GM12878 (cell line): ENCODE results near the gene GLT1D1. TPM values are rescaled to one million over a fixed set of nuclear protein-coding genes. Genes with fewer than 3 reads are reported as not detected.
A peak's percentile ranks its signal among the peaks of the same experiment; 100 is the strongest.

ENCODE experiments used
- ATAC-seq: fragments of 200-7000 bp; cut with Tn5 transposase; 3 replicates; pipeline ENCODE4 v1.9.1; 2020; ENCODE audit warnings: mild to moderate bottlenecking, moderate library complexity
- BruUV-seq: library from RNA; stranded (reverse); fragments of 400-500 nt; replicated peaks from 2 replicates; lab custom pipeline; 2021; lab: Mats Ljungman, UMichigan
- CTCF ChIA-PET: fragments of 300-600 bp; sonication (Branson Sonifier 250); formaldehyde crosslinking; extraction: SDS; loops from one replicate; lab custom pipeline; 2021; ENCODE audit warnings: inconsistent platforms; lab: Yijun Ruan, JAX
- POLR2A ChIA-PET: fragments of 350-600 bp; formaldehyde crosslinking; extraction: SDS; loops from one replicate; lab custom pipeline; 2021; ENCODE audit warnings: inconsistent platforms; lab: Charles Lee
- RAD21 ChIA-PET: fragments of 300-600 bp; sonication (Branson Sonifier 250); formaldehyde crosslinking; loops from one replicate; lab custom pipeline; 2023; ENCODE audit warnings: antibody characterized with exemption; ENCODE audit not compliant: unreplicated experiment; lab: Charles Lee
- SMC1A ChIA-PET: fragments of 300-600 bp; sonication (Branson Sonifier 250); formaldehyde crosslinking; loops from one replicate; lab custom pipeline; 2023; ENCODE audit not compliant: unreplicated experiment, uncharacterized antibody; lab: Charles Lee
- DNase-seq: peaks from one replicate; pipeline ENCODE4 v3.0.0-alpha.2; 2011; ENCODE audit warnings: low read depth, low spot score
- FAIRE-seq: peaks from 3 replicates; lab custom pipeline; 2011; peaks lifted over from hg19 to GRCh38; lab: Jason Lieb, UNC
- H2AFZ ChIP-seq: 2 replicates; pipeline ENCODE4 v1.6.0; 2011; ENCODE audit warnings: low read depth, low read length, control low read depth; ENCODE audit not compliant: control insufficient read depth
- H3K27ac ChIP-seq: 2 replicates; pipeline ENCODE4 v1.5.1; 2011; ENCODE audit warnings: control low read depth; ENCODE audit not compliant: control insufficient read depth, insufficient read depth
- H3K27me3 ChIP-seq, 2 experiments: replicated peaks in 1 of 2; 2 replicates each; pipeline versions ENCODE4 v1.6.0 to v1.6.1; 2011; ENCODE audit warnings: low read length in 1 of 2; ENCODE audit not compliant: control insufficient read depth in 2 of 2, insufficient read depth in 2 of 2
- H3K36me3 ChIP-seq, 2 experiments: 2 replicates each; pipeline ENCODE4 v1.5.1; 2011; ENCODE audit warnings: low read length in 1 of 2; ENCODE audit not compliant: control insufficient read depth in 2 of 2, insufficient read depth in 2 of 2
- H3K4me1 ChIP-seq: 2 replicates; pipeline ENCODE4 v1.6.1; 2011; ENCODE audit warnings: mild to moderate bottlenecking, low read length, moderate library complexity, mixed read lengths; ENCODE audit not compliant: control insufficient read depth, insufficient read depth
- H3K4me2 ChIP-seq: 2 replicates; pipeline ENCODE4 v1.6.0; 2011; ENCODE audit warnings: control low read depth; ENCODE audit not compliant: control insufficient read depth, insufficient read depth
- H3K4me3 ChIP-seq: fragments of 200-600 bp; sonication (generic); 2 replicates; pipeline ENCODE4 v1.5.1; 2016
- H3K79me2 ChIP-seq: 2 replicates; pipeline ENCODE4 v1.6.0; 2011; ENCODE audit warnings: low read length; ENCODE audit not compliant: control insufficient read depth, insufficient read depth
- H3K9ac ChIP-seq: 2 replicates; pipeline ENCODE4 v1.8.0; 2011; ENCODE audit warnings: low read length, control low read depth, mixed read lengths; ENCODE audit not compliant: control insufficient read depth, insufficient read depth
- H3K9me3 ChIP-seq: replicated peaks from 3 replicates; pipeline ENCODE4 v1.5.1; 2011; ENCODE audit warnings: mild to moderate bottlenecking, low read length; ENCODE audit not compliant: control insufficient read depth, insufficient read depth
- H4K20me1 ChIP-seq: 2 replicates; pipeline ENCODE4 v1.6.0; 2011; ENCODE audit not compliant: control insufficient read depth, insufficient read depth
- ATF7 ChIP-seq: fragments of 450-650 bp; IDR thresholded peaks from 2 replicates; pipeline ENCODE4 v1.6.1; 2016; ENCODE audit warnings: low read depth, mild to moderate bottlenecking
- BRCA1 ChIP-seq: IDR thresholded peaks from 2 replicates; pipeline ENCODE4 v1.6.1; 2011; ENCODE audit warnings: low read depth, low read length, improper control_type of control experiment
- ESRRA ChIP-seq: IDR thresholded peaks from 2 replicates; pipeline ENCODE4 v1.6.1; 2012; ENCODE audit warnings: mild to moderate bottlenecking, low read length, improper control_type of control experiment
- KAT2A ChIP-seq: conservative IDR thresholded peaks from 2 replicates; pipeline ENCODE4 v1.6.1; 2011; ENCODE audit warnings: low read depth, low read length; ENCODE audit not compliant: control insufficient read depth
- SIN3A ChIP-seq: IDR thresholded peaks from 2 replicates; pipeline ENCODE4 v1.6.1; 2012; ENCODE audit warnings: low read depth, low read length, improper control_type of control experiment
- SRF ChIP-seq, 2 experiments: IDR thresholded peaks; 2 replicates each; pipeline ENCODE4 v1.6.1; 2011; ENCODE audit warnings: low read depth in 2 of 2, low read length in 2 of 2, mild to moderate bottlenecking in 1 of 2, moderate library complexity in 1 of 2
- ZNF274 ChIP-seq: IDR thresholded peaks from one replicate; pipeline ENCODE4 v1.8.0; 2011; ENCODE audit not compliant: insufficient read length, insufficient read depth
- WGBS: methylation state at CpG from one replicate; pipeline ENCODE4 v1.1.6; 2016; ENCODE audit warnings: low lambda C conversion rate; ENCODE audit not compliant: insufficient replicate concordance, insufficient coverage; ENCODE audit errors: missing lambda C conversion rate; 5-methylcytosine and 5-hydroxymethylcytosine counted together
- in situ Hi-C: fragments of 300-500 bp; cut with MboI; formaldehyde crosslinking; loops from 9 replicates; pipeline ENCODE4 v1.14.3; 2018; ENCODE audit warnings: mixed read lengths
- intact Hi-C: fragments of 100-400 bp; cut with micrococcal nuclease; formaldehyde crosslinking; loops from one replicate; pipeline ENCODE4 v1.14.2; 2022; ENCODE audit not compliant: unreplicated experiment
- polyA plus RNA-seq, 11 experiments: library from polyadenylated mRNA; depleted of rRNA in 4 of 11; unstranded in 6 of 11; stranded (reverse) in 5 of 11; fragments of >200 nt; fragmentation: Nextera tagmentation in 4 of 11; fragmentation: Illumina TruSeq in 1 of 11; extraction: Ambion mirVana in 4 of 11; extraction: Trizol in 1 of 11; gene quantifications; 1 replicate in 1 of 11; 2 replicates in 10 of 11; pipeline versions ENCODE4 v1.2.1 to v1.2.3, GENCODE V29; 2011 to 2016; ENCODE audit warnings: inconsistent platforms in 2 of 11, missing spikeins in 2 of 11, low read depth in 1 of 11
- total RNA-seq, 4 experiments: library from RNA; depleted of rRNA in 3 of 4; stranded (reverse); fragments of >200 nt in 3 of 4; fragmentation: Illumina TruSeq in 1 of 4; extraction: Trizol in 1 of 4; gene quantifications; 2 replicates each; pipeline versions ENCODE4 v1.2.1 to v1.2.3, GENCODE V29; 2013 to 2021
- TF ChIP-seq, protein P1 (sequence below): IDR thresholded peaks from 2 replicates; pipeline ENCODE4 v1.6.1; 2012; ENCODE audit warnings: mild to moderate bottlenecking, low read depth, low read length
- TF ChIP-seq, protein P2 (sequence below): fragments of 450-650 bp; IDR thresholded peaks from 2 replicates; pipeline ENCODE4 v1.6.1; 2018; ENCODE audit warnings: borderline replicate concordance, mild to moderate bottlenecking; ENCODE audit not compliant: partially characterized antibody
- TF ChIP-seq, protein P3 (sequence below): IDR thresholded peaks from 2 replicates; pipeline ENCODE4 v1.6.1; 2011; ENCODE audit warnings: low read depth, mild to moderate bottlenecking, low read length, moderate library complexity, borderline replicate concordance; ENCODE audit errors: extremely low read depth
- TF ChIP-seq, protein P4 (sequence below): fragments of 150-350 bp; IDR thresholded peaks from 2 replicates; pipeline ENCODE4 v1.6.1; 2016; ENCODE audit warnings: low read depth, low read length

Gene GLT1D1
- total and polyA plus RNA-seq, 10 of the 15 experiments (the other 5 are each of a cell fraction or from before 2014, with no cell fraction given): 0.42 to 62.8 (median 3.0) TPM

DNA sequence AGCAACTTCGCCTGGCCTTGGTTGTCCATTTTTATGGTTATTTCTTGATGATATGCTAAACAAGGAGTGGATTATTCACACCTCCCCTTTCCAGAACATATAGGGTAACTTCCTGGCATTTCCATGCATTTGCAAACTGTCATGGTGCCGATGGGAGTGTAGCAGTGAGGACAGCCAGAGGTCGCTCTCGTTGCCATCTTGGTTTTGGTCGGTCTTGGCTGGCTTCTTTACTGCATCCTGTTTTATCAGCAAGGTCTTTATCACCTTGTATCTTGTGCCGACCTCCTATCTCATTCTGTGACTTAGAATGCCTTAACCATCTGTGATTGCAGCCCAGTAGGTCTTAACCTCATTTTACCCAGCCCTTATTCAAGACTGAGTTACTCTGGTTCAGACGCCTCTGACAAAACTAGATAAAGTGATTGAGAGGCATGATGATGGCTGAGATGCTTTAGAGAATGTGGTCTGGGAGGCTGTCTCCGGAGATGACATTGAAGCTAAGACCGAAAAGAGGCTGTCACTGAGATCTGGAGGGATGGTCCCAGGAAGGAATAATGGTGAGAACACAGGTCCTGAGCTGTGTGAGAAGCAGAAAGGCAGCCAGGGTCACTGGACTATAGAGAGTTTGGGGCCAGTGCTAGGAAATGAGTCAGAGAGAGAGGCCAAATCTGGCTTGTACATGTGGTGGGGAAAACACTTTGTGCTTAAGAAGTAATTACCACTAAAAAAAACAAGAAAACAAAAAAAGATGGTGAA is 2.9 kb downstream of the GLT1D1 start:
- H4K20me1 ChIP-seq: no peaks in the 10 kb centered on the region
- peak overlapping the region; percentile 19; the same call in 1 of the 2 replicates for H3K4me2 ChIP-seq
- H3K36me3 ChIP-seq: no peaks in the 10 kb centered on the region; a peak in 1 of 4 replicates
- in situ Hi-C loops: no loop called here
- TSS peak; percentile 94 for BruUV-seq
- no peak overlapping the region for H2AFZ ChIP-seq
- H3K27me3 ChIP-seq: no peaks in the 10 kb centered on the region
- no peaks in the 10 kb centered on the region; the same call in 2 of the 3 replicates for H3K9me3 ChIP-seq
- SMC1A ChIA-PET: interaction anchor here (0.6 to 4.4 kb wide), 22 partner anchors 9 to 156 kb away, joined by 3 to 19 read pairs (median 4); no protein-coding TSS in a partner anchor
- H3K27ac ChIP-seq: peak overlapping the region; percentile 33; the same call in 1 of the 2 replicates
- POLR2A ChIA-PET: interaction anchor here (0.6 to 2.9 kb wide), 13 partner anchors 12 to 158 kb away, joined by 3 to 15 read pairs (median 4); partner anchors contain the start of gene SLC15A4
- DNase-seq (peak; percentile 77), ATAC-seq (peak; percentile 80), FAIRE-seq (no peak)
- RAD21 ChIA-PET: interaction anchor here (0.9 to 3.4 kb wide), 14 partner anchors 16 to 113 kb away, joined by 3 to 16 read pairs (median 4); partner anchors contain the start of gene SLC15A4
- CTCF ChIA-PET: interaction anchor here (0.8 to 2.4 kb wide), 17 partner anchors 15 to 113 kb away, joined by 3 to 12 read pairs (median 4); no protein-coding TSS in a partner anchor
- 0 out of 2 replicates have a peak overlapping the region, but pooled peaks have one; percentile 1 for H3K4me3 ChIP-seq
- no peak overlapping the region for H3K9ac ChIP-seq
- H3K79me2 ChIP-seq: no peaks in the 10 kb centered on the region; the same call in 1 of the 2 replicates
- WGBS: 26% methylated on average over 9 of the region's 9 CpGs
- intact Hi-C loops: loop anchor here (1.0 to 2.0 kb wide), 3 partner anchors 26 to 59 kb away; no protein-coding TSS in a partner anchor
- H3K4me1 ChIP-seq: peaks cover 11% of the 10 kb centered on the region; the same call in 1 of the 2 replicates
- TF ChIP-seq ATF7 (0 out of 2 replicates have a peak, but pooled peaks have one; percentile 20), SIN3A (no peak), BRCA1 (no peak), ZNF274 (no peak), ESRRA (no peak), SRF (IDR thresholded peaks at IDR 0.05; ENCODE audit: low read depth in 2 of 2, low read length in 2 of 2) (no peak), KAT2A (no peak)
- TF ChIP-seq, protein P1, sequence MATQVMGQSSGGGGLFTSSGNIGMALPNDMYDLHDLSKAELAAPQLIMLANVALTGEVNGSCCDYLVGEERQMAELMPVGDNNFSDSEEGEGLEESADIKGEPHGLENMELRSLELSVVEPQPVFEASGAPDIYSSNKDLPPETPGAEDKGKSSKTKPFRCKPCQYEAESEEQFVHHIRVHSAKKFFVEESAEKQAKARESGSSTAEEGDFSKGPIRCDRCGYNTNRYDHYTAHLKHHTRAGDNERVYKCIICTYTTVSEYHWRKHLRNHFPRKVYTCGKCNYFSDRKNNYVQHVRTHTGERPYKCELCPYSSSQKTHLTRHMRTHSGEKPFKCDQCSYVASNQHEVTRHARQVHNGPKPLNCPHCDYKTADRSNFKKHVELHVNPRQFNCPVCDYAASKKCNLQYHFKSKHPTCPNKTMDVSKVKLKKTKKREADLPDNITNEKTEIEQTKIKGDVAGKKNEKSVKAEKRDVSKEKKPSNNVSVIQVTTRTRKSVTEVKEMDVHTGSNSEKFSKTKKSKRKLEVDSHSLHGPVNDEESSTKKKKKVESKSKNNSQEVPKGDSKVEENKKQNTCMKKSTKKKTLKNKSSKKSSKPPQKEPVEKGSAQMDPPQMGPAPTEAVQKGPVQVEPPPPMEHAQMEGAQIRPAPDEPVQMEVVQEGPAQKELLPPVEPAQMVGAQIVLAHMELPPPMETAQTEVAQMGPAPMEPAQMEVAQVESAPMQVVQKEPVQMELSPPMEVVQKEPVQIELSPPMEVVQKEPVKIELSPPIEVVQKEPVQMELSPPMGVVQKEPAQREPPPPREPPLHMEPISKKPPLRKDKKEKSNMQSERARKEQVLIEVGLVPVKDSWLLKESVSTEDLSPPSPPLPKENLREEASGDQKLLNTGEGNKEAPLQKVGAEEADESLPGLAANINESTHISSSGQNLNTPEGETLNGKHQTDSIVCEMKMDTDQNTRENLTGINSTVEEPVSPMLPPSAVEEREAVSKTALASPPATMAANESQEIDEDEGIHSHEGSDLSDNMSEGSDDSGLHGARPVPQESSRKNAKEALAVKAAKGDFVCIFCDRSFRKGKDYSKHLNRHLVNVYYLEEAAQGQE: no peak
- TF ChIP-seq, protein P2, sequence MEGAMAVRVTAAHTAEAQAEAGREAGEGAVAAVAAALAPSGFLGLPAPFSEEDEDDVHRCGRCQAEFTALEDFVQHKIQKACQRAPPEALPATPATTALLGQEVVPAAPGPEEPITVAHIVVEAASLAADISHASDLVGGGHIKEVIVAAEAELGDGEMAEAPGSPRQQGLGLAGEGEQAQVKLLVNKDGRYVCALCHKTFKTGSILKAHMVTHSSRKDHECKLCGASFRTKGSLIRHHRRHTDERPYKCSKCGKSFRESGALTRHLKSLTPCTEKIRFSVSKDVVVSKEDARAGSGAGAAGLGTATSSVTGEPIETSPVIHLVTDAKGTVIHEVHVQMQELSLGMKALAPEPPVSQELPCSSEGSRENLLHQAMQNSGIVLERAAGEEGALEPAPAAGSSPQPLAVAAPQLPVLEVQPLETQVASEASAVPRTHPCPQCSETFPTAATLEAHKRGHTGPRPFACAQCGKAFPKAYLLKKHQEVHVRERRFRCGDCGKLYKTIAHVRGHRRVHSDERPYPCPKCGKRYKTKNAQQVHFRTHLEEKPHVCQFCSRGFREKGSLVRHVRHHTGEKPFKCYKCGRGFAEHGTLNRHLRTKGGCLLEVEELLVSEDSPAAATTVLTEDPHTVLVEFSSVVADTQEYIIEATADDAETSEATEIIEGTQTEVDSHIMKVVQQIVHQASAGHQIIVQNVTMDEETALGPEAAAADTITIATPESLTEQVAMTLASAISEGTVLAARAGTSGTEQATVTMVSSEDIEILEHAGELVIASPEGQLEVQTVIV: no peak
- TF ChIP-seq, protein P3, sequence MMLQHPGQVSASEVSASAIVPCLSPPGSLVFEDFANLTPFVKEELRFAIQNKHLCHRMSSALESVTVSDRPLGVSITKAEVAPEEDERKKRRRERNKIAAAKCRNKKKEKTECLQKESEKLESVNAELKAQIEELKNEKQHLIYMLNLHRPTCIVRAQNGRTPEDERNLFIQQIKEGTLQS: no peak
- TF ChIP-seq, protein P4, sequence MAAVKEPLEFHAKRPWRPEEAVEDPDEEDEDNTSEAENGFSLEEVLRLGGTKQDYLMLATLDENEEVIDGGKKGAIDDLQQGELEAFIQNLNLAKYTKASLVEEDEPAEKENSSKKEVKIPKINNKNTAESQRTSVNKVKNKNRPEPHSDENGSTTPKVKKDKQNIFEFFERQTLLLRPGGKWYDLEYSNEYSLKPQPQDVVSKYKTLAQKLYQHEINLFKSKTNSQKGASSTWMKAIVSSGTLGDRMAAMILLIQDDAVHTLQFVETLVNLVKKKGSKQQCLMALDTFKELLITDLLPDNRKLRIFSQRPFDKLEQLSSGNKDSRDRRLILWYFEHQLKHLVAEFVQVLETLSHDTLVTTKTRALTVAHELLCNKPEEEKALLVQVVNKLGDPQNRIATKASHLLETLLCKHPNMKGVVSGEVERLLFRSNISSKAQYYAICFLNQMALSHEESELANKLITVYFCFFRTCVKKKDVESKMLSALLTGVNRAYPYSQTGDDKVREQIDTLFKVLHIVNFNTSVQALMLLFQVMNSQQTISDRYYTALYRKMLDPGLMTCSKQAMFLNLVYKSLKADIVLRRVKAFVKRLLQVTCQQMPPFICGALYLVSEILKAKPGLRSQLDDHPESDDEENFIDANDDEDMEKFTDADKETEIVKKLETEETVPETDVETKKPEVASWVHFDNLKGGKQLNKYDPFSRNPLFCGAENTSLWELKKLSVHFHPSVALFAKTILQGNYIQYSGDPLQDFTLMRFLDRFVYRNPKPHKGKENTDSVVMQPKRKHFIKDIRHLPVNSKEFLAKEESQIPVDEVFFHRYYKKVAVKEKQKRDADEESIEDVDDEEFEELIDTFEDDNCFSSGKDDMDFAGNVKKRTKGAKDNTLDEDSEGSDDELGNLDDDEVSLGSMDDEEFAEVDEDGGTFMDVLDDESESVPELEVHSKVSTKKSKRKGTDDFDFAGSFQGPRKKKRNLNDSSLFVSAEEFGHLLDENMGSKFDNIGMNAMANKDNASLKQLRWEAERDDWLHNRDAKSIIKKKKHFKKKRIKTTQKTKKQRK: no peak
